GM12878 (cell line): Measurements from ENCODE around the gene GSG1. TPM values are rescaled to one million over a fixed set of nuclear protein-coding genes. Genes with fewer than 3 reads are reported as not detected.
A peak's percentile ranks its signal among the peaks of the same experiment; 100 is the strongest.

Experiments used
- CEBPZ ChIP-seq: fragments of 150-350 bp; IDR thresholded peaks from 2 replicates; pipeline ENCODE4 v1.6.1; 2016; ENCODE audit warnings: low read depth, low read length
- ESRRA ChIP-seq: IDR thresholded peaks from 2 replicates; pipeline ENCODE4 v1.6.1; 2012; ENCODE audit warnings: mild to moderate bottlenecking, low read length, improper control_type of control experiment
- LARP7 ChIP-seq: fragments of 450-650 bp; IDR thresholded peaks from 2 replicates; pipeline ENCODE4 v1.6.1; 2017; ENCODE audit warnings: mild to moderate bottlenecking
- NFYA ChIP-seq: IDR thresholded peaks from 2 replicates; pipeline ENCODE4 v1.6.1; 2011; ENCODE audit warnings: low read depth, mild to moderate bottlenecking, low read length, improper control_type of control experiment, borderline replicate concordance
- PRDM15 ChIP-seq: fragments of 450-650 bp; formaldehyde crosslinking; IDR thresholded peaks from 2 replicates; pipeline ENCODE4 v1.4.0; 2020; ENCODE audit warnings: mild to moderate bottlenecking, moderate library complexity
- RBBP5 ChIP-seq: fragments of 200-600 bp; sonication (generic); conservative IDR thresholded peaks from 2 replicates; pipeline ENCODE4 v1.6.1; 2016
- SMARCA5 ChIP-seq: fragments of 450-650 bp; IDR thresholded peaks from 2 replicates; pipeline ENCODE4 v1.6.1; 2017; ENCODE audit warnings: mild to moderate bottlenecking
- SPI1 ChIP-seq: IDR thresholded peaks from 2 replicates; pipeline ENCODE4 v1.6.1; 2011; ENCODE audit warnings: low read depth, mild to moderate bottlenecking, low read length, moderate library complexity, borderline replicate concordance; ENCODE audit not compliant: insufficient read depth
- SUPT20H ChIP-seq: IDR thresholded peaks from 2 replicates; pipeline ENCODE4 v1.6.1; 2011; ENCODE audit warnings: low read depth, mild to moderate bottlenecking, low read length, moderate library complexity, borderline replicate concordance; ENCODE audit not compliant: control insufficient read depth
- TAF1 ChIP-seq: IDR thresholded peaks from 2 replicates; pipeline ENCODE4 v1.6.1; 2011; ENCODE audit warnings: mild to moderate bottlenecking, low read depth, low read length, borderline replicate concordance
- ZNF207 ChIP-seq: fragments of 450-650 bp; IDR thresholded peaks from 2 replicates; pipeline ENCODE4 v1.6.1; 2014; ENCODE audit warnings: antibody characterized with exemption, mild to moderate bottlenecking, borderline replicate concordance
- ZNF24 ChIP-seq: fragments of 450-650 bp; IDR thresholded peaks from 2 replicates; pipeline ENCODE4 v1.6.1; 2017; ENCODE audit warnings: antibody characterized with exemption, mild to moderate bottlenecking
- ZNF274 ChIP-seq: IDR thresholded peaks from one replicate; pipeline ENCODE4 v1.8.0; 2011; ENCODE audit not compliant: insufficient read length, insufficient read depth
- ZZZ3 ChIP-seq: IDR thresholded peaks from 2 replicates; pipeline ENCODE4 v1.6.1; 2011; ENCODE audit warnings: low read depth; ENCODE audit not compliant: control insufficient read depth, insufficient read length
- polyA plus RNA-seq, 11 experiments: library from polyadenylated mRNA; depleted of rRNA in 4 of 11; unstranded in 6 of 11; stranded (reverse) in 5 of 11; fragments of >200 nt; fragmentation: Nextera tagmentation in 4 of 11; fragmentation: Illumina TruSeq in 1 of 11; extraction: Ambion mirVana in 4 of 11; extraction: Trizol in 1 of 11; gene quantifications; 1 replicate in 1 of 11; 2 replicates in 10 of 11; pipeline versions ENCODE4 v1.2.1 to v1.2.3, GENCODE V29; 2011 to 2016; ENCODE audit warnings: inconsistent platforms in 2 of 11, missing spikeins in 2 of 11, low read depth in 1 of 11
- total RNA-seq, 4 experiments: library from RNA; depleted of rRNA in 3 of 4; stranded (reverse); fragments of >200 nt in 3 of 4; fragmentation: Illumina TruSeq in 1 of 4; extraction: Trizol in 1 of 4; gene quantifications; 2 replicates each; pipeline versions ENCODE4 v1.2.1 to v1.2.3, GENCODE V29; 2013 to 2021

The GSG1 gene
- total and polyA plus RNA-seq, 10 of the 15 experiments (the other 5 are each of a cell fraction or from before 2014, with no cell fraction given), result not detected

GRCh38 chr12:13044002-13044905 lies 59.2 kb downstream of the GSG1 start, which contains the start of gene FAM234B (continued):
- TF ChIP-seq ZNF274, result no peak
- no peak for TF ChIP-seq TAF1
- no peak for TF ChIP-seq ZNF207
- no peak for TF ChIP-seq CEBPZ
- no peak for TF ChIP-seq ZNF24
- TF ChIP-seq PRDM15 (CRISPR knock-in tag), result no peak
- TF ChIP-seq SPI1, result no peak
- TF ChIP-seq SMARCA5, result no peak
- TF ChIP-seq SUPT20H, result no peak
- TF ChIP-seq LARP7, result peak; percentile 79; the same call in 1 of the 2 replicates
- TF ChIP-seq RBBP5, result no peak
- no peak for TF ChIP-seq ESRRA
- no peak for TF ChIP-seq NFYA
- no peak for TF ChIP-seq ZZZ3
